NCI-H524 (cell line): ENCODE measurements around the gene SH3D19.
"Not testable (repeated sequence)": the region's sequence is repeated elsewhere in the genome, so short reads cannot be mapped to it uniquely, and the experiment has no call there.

Source experiments
- DNase-seq, 2 experiments: peaks; one replicate each; lab custom pipeline; 2025; lab: John Stamatoyannopoulos, UW

The SH3D19 gene

DNA sequence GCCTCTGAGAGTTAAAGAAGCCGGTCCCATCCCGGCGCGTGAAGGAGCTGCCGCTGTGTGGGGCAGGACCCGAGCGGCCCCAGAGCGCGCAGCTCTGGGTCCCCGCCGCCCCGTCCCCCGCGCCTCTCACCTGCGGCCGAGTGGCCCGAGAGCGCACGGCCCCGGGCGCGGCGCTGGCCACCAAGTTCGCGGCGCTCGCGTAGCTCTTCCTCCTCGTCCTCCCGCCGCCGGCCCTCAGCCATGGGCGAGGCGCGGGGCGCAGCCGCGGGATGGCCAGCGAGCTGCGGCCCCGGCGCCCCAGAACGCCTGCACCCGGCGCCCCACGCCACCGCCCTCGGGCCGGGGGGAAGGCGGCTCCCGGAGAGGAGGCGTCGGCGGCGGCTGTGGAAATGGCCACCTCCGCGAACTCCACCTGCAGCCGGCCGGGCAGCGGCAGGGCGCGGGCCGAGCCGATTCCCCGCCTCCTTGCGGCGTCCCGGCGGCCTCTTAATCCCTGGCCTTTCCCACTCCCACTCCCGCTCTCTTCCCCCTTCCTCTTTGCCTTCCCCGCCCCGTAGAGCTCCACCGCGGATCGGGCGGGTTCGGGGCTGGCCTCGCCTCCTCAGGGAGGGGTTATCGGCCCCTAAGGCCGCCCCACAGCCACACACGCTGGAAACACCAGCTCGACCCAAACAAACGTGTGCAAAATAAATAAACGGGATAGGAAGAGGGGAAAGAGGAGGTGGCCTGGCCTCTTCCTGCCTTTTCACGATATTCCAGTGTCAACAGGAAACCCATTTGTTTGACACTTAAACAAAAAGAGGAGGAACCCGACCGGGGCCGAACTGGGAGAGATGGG is at the start of gene SH3D19:
TSS of gene SH3D19 (minus strand) at position 495 of the 838 bp plus-strand sequence. CDS start at position 242, 253 bp downstream.
- peak in 1 of 2 experiments; percentile 31 for DNase-seq

GRCh38 chr4:151362404-151363164 is 37.2 kb upstream of the SH3D19 start:
- DNase-seq = peak; percentile 26 to 54

GRCh38 chr4:151361966-151362365 is 36.6 kb upstream of the SH3D19 start:
- DNase-seq = no peak

DNA sequence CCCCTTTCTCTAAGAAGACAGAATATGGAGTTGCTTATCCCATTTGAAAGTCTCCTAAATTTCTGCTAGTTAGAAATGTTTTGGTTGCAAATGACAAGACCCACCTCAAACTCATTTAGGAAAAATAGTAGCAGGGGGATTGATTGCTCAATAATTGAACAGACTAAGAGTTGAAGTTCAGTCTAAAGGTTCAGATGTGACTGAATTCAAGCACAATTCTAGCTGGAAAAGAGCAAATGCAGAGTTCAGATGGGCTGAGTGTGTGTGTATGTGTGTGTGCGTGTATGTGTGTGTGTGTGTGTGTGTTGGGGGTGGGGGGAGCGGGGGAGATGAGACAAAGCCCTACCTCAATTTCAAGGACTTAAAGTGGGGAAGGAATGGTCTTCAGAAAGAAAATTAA is 35.7 kb upstream of the SH3D19 start:
- DNase-seq = no peak

DNA sequence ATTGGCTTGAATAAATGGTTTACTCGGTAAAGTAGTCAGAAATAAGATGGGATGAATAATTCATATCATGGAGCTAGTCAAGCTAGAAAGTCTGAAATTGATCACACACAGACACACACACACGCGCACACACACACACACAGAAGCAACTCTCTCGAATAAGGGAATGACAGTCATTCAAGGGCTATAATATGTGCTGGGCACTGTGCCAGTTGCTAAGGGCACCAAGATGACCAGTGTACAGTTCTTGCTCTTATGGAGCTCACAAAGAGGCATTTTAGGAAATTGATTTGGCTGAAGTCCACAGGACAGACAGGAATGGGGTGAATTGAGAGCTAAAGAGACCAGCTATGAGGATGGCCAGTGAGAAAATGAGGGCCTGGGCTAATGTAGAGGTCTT is 34.2 kb upstream of the SH3D19 start:
- DNase-seq = no peak

DNA sequence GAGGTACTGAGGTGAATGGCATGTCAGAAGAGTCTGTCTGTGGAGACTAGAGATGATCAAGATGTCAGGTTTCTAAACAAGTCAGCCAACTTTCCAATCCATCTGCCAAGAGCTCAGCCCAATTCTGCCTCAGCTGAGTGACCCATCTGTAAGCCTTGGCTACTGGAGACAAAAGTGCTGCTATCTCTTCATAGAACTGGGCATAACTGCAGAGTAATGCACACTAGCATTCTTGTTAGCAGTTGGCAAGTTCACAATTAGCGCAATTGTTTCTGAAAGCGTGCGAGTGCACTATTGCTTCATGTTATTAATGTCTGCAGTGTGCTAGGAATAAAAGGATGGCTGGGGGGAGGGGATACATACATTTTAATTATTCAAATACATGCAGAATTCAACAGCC is 32.9 kb upstream of the SH3D19 start:
- DNase-seq = no peak

DNA sequence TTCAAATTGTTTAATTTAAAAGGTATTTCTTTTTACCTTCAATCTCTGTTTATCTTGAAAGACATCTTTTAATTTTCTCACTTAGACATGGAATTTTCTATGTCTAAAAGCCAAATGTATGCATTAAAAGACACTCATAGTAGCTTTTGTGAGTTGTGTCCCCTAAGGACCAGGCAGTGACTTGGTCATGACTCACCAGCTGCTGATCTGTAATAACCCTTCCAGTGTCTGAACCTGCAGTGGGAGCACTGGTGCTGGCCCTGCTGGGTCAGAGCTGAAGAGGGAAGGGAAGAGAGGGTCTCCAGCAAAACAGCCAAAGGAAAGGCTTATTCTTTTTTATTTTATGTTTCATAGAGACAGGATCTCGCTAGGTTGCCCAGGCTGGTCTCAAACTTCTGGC is 31.1 kb upstream of the SH3D19 start:
- DNase-seq = no peak

- no peak for DNase-seq
These were observed 29.8 kb upstream of the SH3D19 start for GRCh38 chr4:151355155-151355554.

DNA sequence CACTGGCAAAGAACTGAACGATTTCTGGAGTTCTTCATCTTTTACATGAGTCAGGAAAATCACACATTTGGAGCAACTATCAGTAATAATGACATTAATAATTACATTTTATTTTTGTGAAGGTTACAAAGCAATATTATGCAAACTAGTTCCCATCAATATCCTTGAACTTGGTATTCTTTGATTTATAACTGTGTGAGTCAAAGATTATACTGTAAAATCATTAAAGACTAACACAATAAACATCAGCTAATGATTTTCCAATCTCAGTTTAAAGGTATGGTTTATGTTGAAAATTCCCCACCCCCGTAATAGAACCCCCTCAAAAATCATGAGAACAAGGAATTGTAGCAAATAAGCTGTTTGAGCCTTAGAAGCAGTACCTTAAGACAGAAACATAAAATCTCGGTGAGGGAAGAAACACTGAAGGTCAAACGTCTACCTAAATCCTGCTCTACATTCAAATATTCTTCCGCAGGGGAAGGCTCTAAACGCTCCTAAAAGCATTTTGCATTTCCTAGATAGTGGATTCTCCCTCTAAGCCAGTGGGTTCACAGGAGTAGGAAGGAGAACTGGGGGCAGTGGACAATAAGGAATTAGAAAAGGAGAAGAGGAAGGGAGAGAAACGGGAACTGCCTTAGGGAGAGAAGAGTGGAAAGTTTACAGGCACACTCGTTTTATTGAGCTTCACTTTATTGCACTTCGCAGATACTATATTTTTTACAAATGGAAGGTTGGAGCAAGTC is 22.3 kb upstream of the SH3D19 start:
- DNase-seq = no peak

DNA sequence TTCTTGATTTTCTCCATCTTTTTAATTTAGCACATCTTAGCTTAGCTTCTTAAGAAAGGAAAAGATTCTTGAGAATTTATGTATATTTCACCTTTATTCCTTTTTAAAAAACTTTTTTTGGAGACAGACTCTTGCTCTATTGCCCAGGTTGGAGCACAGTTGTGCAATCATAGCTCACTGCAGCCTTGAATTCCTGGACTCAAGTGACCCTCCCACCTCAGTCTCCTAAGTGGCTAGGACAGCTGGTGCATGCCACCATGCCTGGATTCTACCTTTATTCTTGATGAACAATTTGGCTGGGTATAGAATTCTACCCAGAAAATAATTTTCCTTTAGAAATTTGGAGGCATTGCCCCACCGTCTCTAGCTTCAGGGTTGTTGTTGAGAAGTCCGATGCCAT is 19.5 kb upstream of the SH3D19 start:
- DNase-seq = no peak

GRCh38 chr4:151340751-151341385 is 15.5 kb upstream of the SH3D19 start:
- DNase-seq = no peak

DNA sequence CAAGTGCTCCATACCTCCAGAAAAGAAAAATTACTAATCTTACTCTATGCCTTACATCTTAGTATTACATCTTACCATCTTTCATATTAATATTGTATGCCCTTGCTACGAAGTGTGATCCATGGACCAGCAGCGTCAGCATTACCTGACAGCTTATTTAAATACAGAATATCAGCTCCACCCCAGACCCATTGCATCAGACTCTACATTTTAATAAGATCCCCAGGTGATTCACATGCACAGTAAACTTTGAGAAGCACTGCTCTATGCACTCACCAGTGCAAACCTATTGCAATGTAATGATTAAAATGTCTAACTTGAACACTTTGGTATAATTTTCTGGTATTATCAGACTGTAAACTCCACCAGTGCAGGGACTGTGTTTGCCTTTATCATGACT is 14.1 kb upstream of the SH3D19 start:
- DNase-seq = no peak

DNA sequence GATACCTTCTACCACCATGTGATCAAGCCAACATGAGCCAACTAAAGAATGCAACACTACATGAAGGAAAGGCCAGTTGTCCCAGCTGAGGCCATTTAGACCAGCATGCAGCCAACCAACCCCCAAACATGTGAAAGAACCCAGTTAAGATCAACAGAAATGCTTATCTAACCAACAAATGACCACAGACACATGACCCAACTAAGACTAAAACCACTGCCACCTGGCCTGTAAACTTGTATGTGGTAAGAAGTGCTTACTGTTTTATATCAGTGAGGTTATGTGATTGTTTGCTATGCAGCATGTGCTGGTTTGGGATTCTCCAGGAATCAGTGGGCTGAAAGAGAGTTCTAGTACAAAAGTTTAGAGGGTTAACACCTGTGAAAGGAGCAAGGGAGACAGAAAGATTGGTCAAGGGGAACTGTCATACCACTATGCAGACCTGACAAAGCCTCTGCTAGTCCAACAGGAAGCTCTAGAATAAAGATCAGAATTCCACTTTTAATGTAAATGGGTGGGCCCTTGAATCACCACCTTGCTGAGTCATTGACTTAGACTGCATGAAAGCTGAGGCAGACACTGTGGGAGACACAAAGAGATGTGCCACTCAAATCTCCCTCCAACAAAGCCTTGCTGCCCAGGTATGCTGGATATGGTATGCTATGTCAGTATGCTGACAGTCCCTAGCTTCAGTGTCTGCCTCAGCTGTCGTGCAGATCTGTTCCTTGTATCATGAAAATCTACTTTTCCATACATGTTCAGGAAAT is 6.1 kb upstream of the SH3D19 start:
- DNase-seq = no peak

- no peak for DNase-seq
These were observed 4.0 kb upstream of the SH3D19 start for GRCh38 chr4:151329217-151330007.

DNA sequence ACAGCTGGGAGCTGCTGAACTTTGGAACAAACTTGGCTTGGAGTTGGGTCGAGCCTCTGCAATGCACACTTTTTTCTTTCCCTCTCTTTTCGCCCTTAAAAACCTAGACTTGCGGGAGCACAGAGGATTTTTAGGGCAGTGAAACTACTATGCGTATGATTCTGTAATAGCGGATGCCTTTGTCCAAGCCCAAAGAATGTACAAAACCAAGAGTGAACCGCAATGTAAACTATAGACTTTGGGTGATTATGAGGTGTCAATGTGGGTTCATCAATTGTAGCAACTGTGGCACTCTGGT is 493 bp upstream of the SH3D19 start:
- no peak for DNase-seq

- DNase-seq = no peak
These were observed 674 bp downstream of the SH3D19 start for GRCh38 chr4:151324752-151325110.

DNA sequence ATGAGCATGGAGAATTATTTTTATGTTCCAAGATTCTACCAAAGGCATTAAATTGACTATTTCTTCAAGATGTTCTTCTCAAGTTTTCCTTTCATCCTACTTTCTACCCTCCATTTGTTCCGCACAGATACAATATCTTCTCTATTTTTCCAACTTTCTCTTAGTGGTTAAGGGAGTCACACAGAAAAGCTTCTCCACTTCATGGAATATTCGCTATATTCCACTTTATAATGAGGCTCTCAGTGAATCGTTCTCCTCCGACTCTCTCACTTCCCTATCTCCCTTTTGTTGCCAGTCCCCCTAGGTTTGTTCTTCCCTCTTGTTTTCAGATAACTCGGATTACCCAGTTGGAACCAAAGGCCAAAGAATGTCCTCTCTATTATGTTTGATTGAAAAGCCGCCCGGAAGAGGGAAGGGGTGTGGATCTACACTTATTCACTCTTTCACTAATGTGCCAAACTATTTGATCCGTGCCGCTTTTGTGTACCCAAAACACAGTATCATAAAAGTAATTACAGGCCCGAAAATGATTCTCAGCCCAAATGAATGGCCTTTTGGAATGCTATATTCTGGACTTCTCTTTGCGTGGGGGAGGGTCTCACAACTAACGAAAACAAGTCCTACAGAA is 1.2 kb downstream of the SH3D19 start:
- no peak for DNase-seq

GRCh38 chr4:151323667-151324066 is 1.7 kb downstream of the SH3D19 start:
- no peak for DNase-seq

GRCh38 chr4:151322570-151322969 is 2.8 kb downstream of the SH3D19 start:
- no peak for DNase-seq

DNA sequence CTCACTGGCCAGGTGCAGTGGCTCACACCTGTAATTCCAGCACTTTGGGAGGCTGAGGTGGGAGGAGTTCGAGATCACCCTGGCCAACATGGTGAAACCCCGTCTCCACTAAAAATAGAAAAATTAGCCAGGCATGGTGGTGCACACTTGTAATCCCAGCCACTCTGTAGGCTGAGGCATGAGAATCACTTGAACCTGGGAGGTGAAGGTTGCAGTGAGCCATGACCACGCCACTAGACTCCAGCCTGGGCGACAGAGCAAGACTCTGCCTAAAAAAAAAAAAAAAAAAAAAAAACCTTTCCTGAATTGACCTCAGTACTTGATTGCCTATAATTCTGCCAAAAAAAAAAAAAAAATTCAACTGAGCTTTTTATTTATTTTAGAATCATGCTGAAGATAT is 3.2 kb downstream of the SH3D19 start:
- DNase-seq = not testable (repeated sequence)
